HG03520 (cell line): ENCODE measurements around the gene MED8.

ENCODE experiments used
- ATAC-seq: cut with Tn5 transposase; IDR thresholded peaks from one replicate; pipeline ENCODE4 v1.9.1; 2021; ENCODE audit warnings: mild to moderate bottlenecking, moderate library complexity; ENCODE audit not compliant: unreplicated experiment

MED8 gene

GRCh38 chr1:43338001-43338400 is 51.6 kb downstream of the MED8 start:
- ATAC-seq, result no peak

DNA sequence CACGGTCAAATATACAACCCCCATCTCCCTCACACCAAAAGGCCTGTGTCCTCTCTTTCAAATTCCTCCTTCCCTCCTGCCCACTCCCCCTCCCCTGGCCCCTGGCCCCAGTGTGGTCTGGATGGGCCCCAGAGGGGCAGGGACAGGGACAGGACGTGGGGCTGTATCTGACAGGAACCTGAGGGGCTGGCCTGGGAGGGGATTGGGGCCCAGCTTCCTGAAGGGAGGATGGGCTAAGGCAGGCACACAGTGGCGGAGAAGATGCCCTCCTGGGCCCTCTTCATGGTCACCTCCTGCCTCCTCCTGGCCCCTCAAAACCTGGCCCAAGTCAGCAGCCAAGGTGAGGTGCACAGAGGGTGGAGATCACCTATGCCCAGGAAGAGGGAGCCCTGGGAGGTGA is 52.0 kb downstream of the MED8 start, which contains the start of gene MPL:
Gene MPL (plus strand): TSS at position 231 of the 400 bp plus-strand sequence. CDS start 31 bp downstream, at position 262.
- ATAC-seq, result no peak

DNA sequence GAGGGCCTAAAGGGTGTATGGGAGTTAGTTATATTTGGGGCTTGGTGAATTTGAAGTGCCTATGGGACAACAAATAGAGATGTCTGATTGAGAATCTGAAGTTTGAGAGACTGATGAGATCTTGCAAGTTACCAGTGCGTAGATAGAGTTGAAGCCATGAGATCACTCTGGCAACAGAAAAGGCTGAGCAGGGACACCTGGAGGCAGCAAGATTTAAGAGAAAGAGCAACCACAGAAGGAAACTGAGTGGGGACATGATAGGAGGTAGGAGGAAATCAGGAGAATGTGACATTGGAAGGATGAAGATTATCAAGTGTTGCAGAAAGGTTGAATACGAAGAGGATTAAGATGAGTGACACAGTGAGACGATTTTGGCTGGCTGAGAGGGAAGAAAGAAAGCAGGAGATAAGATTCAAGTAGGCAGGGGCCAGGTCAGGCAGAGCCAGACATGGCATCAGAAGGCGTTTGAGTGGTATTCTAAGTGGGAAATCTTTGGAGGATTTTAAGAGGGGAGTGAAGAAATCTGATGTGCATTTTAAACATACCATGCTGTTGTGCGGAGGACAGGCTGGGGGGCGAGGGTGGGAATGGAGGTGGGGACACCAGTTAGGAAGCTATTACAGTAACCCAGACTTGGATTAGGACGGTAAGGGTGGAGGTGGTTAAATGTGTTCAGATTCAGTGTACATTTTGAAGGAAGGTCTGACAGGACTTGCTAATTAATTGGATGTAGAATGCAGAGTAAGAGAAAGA is 55.0 kb downstream of the MED8 start:
- no peak for ATAC-seq
